ENCODE measurements around the gene KRI1.
A peak's percentile ranks its signal among the peaks of the same experiment; 100 is the strongest.
"Not testable (repeated sequence)": the region's sequence is repeated elsewhere in the genome, so short reads cannot be mapped to it uniquely, and the experiment has no call there.

Gene KRI1

DNA sequence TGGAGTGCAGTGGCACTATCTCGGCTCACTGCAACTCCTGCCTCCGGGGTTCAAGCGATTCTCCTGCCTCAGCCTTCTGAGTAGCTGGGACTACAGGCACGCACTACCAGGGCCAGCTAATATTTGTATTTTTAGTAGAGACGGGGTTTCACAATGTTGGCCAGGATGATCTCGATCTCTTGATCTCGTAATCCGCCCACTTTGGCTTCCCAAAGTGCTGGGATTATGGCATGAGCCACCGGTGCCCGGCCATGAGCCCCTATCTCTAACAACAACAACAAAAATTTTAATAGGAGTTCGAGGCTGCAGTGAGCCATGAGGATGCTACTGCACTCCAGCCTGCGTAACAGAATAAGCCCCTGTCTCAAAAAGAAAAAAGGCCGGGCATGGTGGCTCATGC, 16.3 kb upstream of the KRI1 start:
- TF ChIP-seq, protein P1, sequence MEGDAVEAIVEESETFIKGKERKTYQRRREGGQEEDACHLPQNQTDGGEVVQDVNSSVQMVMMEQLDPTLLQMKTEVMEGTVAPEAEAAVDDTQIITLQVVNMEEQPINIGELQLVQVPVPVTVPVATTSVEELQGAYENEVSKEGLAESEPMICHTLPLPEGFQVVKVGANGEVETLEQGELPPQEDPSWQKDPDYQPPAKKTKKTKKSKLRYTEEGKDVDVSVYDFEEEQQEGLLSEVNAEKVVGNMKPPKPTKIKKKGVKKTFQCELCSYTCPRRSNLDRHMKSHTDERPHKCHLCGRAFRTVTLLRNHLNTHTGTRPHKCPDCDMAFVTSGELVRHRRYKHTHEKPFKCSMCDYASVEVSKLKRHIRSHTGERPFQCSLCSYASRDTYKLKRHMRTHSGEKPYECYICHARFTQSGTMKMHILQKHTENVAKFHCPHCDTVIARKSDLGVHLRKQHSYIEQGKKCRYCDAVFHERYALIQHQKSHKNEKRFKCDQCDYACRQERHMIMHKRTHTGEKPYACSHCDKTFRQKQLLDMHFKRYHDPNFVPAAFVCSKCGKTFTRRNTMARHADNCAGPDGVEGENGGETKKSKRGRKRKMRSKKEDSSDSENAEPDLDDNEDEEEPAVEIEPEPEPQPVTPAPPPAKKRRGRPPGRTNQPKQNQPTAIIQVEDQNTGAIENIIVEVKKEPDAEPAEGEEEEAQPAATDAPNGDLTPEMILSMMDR (IDR thresholded peaks at IDR 0.05): no peak
- no peak for DNase-seq
- Histone ChIP-seq H3K36me3 (no peaks in the 10 kb centered on the region), H3K27me3 (peaks cover 0 to 10% of the 10 kb centered on the region in 2 donors), H3K9me3 (no peaks in the 10 kb centered on the region), H3K4me3 (no peak overlapping the region), H3K27ac (no peak overlapping the region), H3K4me1 (peaks cover 0 to 8% (median 6%) of the 10 kb centered on the region in 4 donors)
- intact Hi-C loops (cut with DNase I; ENCODE audit: low total_unique reads): no loop called here

DNA sequence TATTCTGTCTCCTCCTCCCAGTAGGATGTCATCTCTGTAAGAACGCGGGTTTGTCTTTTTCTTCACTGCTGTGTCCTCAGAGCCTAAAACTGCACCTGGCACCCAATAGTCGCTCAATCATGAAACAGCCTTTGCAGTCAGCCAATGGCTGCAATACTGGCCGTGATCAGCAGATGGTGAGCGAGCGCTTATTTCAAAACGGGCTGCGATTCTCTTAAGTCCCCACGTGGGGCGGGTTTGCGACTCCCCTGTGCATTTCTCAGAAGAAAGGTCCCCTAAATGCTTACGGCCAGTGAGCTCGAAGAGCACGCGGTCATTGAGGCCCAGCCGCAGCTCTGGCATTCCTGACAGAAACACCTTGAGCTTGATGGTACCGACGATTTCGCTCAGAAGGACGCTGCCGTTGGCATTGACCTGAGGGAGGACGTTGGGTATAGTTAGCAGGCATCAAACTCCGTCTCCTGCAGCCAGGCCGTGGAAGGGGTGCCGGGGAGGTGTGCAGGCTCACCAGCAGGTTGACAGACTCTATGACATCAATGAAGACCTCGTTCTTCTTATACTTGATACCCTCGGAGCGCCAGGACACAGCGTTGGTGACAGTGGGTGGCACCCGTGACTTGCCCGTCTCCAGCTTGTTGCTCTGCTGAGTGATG, 15.3 kb upstream of the KRI1 start:
- Histone ChIP-seq H3K4me1 (peaks cover 0 to 8% (median 6%) of the 10 kb centered on the region in 4 donors), H3K36me3 (peaks cover 0 to 5% (median 0%) of the 10 kb centered on the region in 3 donors), H3K4me3 (no peak overlapping the region), H3K27ac (no peak overlapping the region), H3K9me3 (no peaks in the 10 kb centered on the region), H3K27me3 (peaks cover 0 to 3% of the 10 kb centered on the region in 2 donors)
- intact Hi-C loops (cut with DNase I; ENCODE audit: low total_unique reads): loop anchor here (2.0 kb wide), 1 partner anchor 64 kb away; no protein-coding TSS in a partner anchor
- peak; percentile 91 to 92 for DNase-seq
- TF ChIP-seq, protein P1 (IDR thresholded peaks at IDR 0.05): peak; percentile 99 to 100

DNA sequence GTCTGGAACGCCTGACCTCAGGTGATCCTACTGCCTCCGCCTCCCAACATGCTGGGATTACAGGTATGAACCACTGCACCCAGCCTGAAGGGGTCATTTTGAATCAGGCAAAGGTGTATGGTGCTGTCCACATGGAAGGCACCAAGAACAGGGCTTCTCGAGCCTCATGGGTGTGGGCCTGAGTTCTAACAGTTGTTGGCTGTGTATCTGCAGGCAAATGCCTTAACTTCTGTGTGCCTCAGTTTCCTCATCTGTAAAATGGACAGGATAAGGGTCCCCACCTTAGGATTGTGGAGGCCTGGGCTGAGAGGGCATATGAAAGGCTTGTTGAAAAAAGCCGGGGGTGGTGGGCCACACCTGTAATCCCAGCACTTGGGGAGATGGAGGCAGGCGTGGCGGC, 12.1 kb upstream of the KRI1 start:
- intact Hi-C loops (cut with DNase I; ENCODE audit: low total_unique reads): no loop called here
- H3K4me3 ChIP-seq: no peak overlapping the region
- no peak for DNase-seq
- H3K27me3 ChIP-seq: peaks cover 0 to 3% of the 10 kb centered on the region in 2 donors
- H3K4me1 ChIP-seq: peaks cover 0 to 8% (median 6%) of the 10 kb centered on the region in 4 donors
- H3K9me3 ChIP-seq: no peaks in the 10 kb centered on the region
- no peak overlapping the region for H3K27ac ChIP-seq
- H3K36me3 ChIP-seq: peaks cover 0 to 5% (median 0%) of the 10 kb centered on the region in 3 donors
- TF ChIP-seq, protein P1 (IDR thresholded peaks at IDR 0.05): no peak

DNA sequence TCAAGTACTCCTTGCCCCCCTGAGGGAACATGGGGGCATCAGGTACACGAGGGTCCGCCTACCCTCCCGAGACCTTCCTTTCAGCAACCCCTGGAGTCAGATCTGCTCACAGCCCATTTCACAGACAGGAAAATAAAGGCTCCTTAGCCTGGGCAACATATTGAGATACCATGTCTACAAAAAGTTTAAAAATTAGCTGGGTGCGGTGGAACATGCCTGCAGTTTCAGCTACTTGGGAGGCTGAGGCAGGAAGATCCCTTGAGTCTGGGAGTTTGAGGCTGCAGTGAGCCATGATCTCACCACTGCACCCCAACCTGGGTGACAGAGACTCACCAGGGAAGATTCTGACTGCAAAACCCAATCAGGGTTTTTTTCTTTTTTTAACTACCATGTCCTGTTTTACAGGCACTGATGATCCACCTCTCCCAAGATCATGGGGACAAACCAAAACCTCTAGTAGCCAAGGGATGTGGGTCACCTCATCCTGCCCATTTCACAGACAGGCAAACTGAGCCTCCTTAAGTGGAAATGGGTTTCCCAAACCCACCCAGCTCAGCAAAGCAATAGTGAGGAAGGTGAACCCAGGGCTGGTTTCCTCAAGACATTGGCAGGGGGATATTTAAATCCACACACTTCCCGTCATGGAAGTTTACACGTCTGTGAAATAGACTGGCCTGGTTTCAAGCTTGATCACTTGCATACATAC, 9.4 kb upstream of the KRI1 start:
- peaks cover 0 to 5% (median 0%) of the 10 kb centered on the region in 3 donors for H3K36me3 ChIP-seq
- no peak overlapping the region for H3K4me3 ChIP-seq
- no peaks in the 10 kb centered on the region for H3K9me3 ChIP-seq
- intact Hi-C loops (cut with DNase I; ENCODE audit: low total_unique reads): no loop called here
- H3K4me1 ChIP-seq: peaks cover 0 to 6% (median 2%) of the 10 kb centered on the region in 4 donors
- TF ChIP-seq, protein P1 (IDR thresholded peaks at IDR 0.05): no peak
- peaks cover 0 to 3% of the 10 kb centered on the region in 2 donors for H3K27me3 ChIP-seq
- no peak for DNase-seq
- H3K27ac ChIP-seq: no peak overlapping the region

DNA sequence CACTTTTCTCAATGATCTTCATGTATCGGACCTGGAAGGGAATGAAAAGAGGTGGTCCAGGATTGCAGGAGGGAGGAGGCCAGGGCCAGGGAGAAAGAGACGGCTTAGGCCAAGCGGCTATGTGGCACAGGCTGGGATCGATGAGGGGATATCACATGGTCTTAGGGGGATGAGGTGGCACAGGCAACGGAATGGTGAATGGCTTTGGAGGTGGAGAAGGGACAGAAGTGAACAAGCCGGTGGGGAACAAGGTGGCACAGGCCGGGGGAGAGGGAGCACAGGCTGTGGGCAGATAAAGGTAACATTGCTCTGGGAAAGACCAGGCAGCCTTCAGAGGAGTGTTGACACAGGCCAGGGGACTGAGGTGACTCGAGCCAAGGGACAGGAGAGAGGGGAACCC, 8.7 kb upstream of the KRI1 start:
- peaks cover 0 to 10% (median 4%) of the 10 kb centered on the region in 4 donors for H3K4me1 ChIP-seq
- no peak overlapping the region for H3K4me3 ChIP-seq
- intact Hi-C loops (cut with DNase I; ENCODE audit: low total_unique reads): no loop called here
- H3K27me3 ChIP-seq: peaks cover 0 to 1% of the 10 kb centered on the region in 2 donors
- H3K9me3 ChIP-seq: no peaks in the 10 kb centered on the region
- no peak for DNase-seq
- no peak overlapping the region for H3K27ac ChIP-seq
- TF ChIP-seq, protein P1 (IDR thresholded peaks at IDR 0.05): no peak
- H3K36me3 ChIP-seq: peaks cover 0 to 5% (median 0%) of the 10 kb centered on the region in 3 donors

DNA sequence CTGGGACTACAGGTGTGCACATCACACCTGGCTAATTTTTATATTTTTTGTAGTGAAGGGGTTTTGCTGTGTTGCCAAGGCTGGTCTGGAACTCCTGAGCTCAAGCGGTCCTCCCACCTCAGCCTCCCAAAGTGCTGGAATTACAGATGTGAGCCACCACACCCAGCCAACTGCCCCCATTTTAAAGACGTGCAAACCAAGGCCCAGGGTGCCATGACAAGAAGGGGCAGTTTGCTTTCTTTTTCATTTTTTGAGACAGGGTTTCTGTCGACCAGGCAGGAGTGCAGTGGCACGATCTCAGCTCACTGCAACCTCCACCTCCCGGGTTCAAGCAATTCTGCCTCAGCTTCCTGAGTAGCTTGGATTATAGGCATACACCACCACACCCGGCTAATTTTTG, 8.0 kb upstream of the KRI1 start:
- DNase-seq; H3K4me3 ChIP-seq; H3K27me3 ChIP-seq; H3K36me3 ChIP-seq; H3K9me3 ChIP-seq; intact Hi-C loops (cut with DNase I; ENCODE audit: low total_unique reads); H3K27ac ChIP-seq: not testable (repeated sequence)
- peaks cover 0 to 14% (median 8%) of the 10 kb centered on the region in 4 donors for H3K4me1 ChIP-seq

Measured in tibial artery (tissue), 4 donors.